Measurements from ENCODE around the gene CDK16. TPM values are rescaled to one million over a fixed set of nuclear protein-coding genes. Genes with fewer than 3 reads are reported as not detected.

The CDK16 gene
- total RNA-seq, 1 experiment from 2014 or later: 168 TPM

DNA sequence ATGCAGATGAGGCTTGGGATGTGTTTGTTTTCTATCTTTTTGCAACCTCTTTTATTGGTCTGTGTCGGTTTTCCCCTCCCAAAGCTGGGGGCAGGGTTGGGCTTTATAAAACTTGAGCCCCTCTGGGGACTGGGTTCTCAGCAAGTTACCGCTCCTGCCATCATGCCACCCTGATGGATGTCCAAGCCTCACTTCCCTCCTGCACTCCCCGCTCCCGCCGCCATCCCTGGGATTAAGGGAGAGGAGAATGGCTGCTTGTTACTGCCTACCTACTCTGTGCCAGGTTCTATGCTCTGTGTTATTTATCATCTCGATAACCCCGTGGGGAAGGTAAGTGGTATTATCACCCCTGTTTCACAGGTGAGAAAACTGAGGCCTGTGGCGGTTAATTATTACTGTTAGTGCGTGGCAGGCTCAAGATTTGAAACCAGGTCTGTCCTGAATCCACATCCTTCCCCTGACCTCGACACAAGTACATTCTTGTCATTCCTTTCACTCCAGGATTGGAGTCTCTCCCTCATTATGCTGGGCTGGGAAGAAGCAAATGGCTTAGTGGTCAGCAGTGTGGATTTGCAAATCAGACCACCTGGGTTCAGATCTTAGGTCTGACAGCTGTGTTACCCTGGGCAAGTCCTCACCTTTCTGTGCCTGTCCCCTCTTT lies 20.3 kb upstream of the CDK16 start:
- intact Hi-C loops (cut with micrococcal nuclease; ENCODE audit: unreplicated experiment): no loop called here
- Histone ChIP-seq H3K36me3 (ENCODE audit: insufficient read depth, low read length, poor library complexity, severe bottlenecking) (peaks cover 75% of the 10 kb centered on the region), H3K4me1 (ENCODE audit: insufficient read depth, low read length, poor library complexity, severe bottlenecking) (peaks cover 17% of the 10 kb centered on the region), H3K4me3 (ENCODE audit: low read depth, low read length, poor library complexity, severe bottlenecking) (no peak overlapping the region), H3K27ac (ENCODE audit: low read depth, low read length, poor library complexity, severe bottlenecking) (no peak overlapping the region), H3K9me3 (ENCODE audit: low read depth, low read length, poor library complexity, severe bottlenecking) (no peaks in the 10 kb centered on the region), H3K27me3 (replicated peaks; ENCODE audit: insufficient read depth, low read depth, low read length, poor library complexity) (no peaks in the 10 kb centered on the region)
- POLR2A ChIA-PET (ENCODE audit: low non-redundant PET): no interaction called here
- CTCF ChIA-PET: no interaction called here
- TF ChIP-seq EZH2 (IDR thresholded peaks at IDR 0.05; ENCODE audit: borderline replicate concordance, low read depth, low read length, poor library complexity, severe bottlenecking) (no peak), CTCF (conservative IDR thresholded peaks at IDR 0.05; ENCODE audit: low read depth, low read length) (no peak)
- no TSS peak for BruUV-seq (replicated peaks)
- no peak for DNase-seq (ENCODE audit: low spot score)

DNA sequence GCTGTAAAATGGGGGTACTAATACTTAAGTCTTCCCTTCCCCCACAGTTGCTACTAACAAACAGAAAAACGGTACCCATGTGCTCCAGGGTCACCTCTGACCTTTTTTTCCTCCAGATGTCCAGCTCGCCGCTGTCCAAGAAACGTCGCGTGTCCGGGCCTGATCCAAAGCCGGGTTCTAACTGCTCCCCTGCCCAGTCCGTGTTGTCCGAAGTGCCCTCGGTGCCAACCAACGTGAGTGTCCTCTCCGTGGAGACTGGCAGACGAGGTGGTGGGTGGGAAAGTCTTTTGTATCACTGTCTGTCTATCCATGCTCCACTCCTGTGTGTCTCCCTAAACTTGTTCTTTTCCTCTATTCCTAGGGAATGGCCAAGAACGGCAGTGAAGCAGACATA lies 19.8 kb upstream of the CDK16 start:
- no peak overlapping the region for H3K27ac ChIP-seq (ENCODE audit: low read depth, low read length, poor library complexity, severe bottlenecking)
- peaks cover 80% of the 10 kb centered on the region for H3K36me3 ChIP-seq (ENCODE audit: insufficient read depth, low read length, poor library complexity, severe bottlenecking)
- POLR2A ChIA-PET (ENCODE audit: low non-redundant PET): no interaction called here
- peaks cover 17% of the 10 kb centered on the region for H3K4me1 ChIP-seq (ENCODE audit: insufficient read depth, low read length, poor library complexity, severe bottlenecking)
- CTCF ChIA-PET: no interaction called here
- no peaks in the 10 kb centered on the region for H3K9me3 ChIP-seq (ENCODE audit: low read depth, low read length, poor library complexity, severe bottlenecking)
- TF ChIP-seq CTCF (conservative IDR thresholded peaks at IDR 0.05; ENCODE audit: low read depth, low read length): no peak
- no peak for TF ChIP-seq EZH2 (IDR thresholded peaks at IDR 0.05; ENCODE audit: borderline replicate concordance, low read depth, low read length, poor library complexity, severe bottlenecking)
- no TSS peak for BruUV-seq (replicated peaks)
- intact Hi-C loops (cut with micrococcal nuclease; ENCODE audit: unreplicated experiment): no loop called here
- DNase-seq (ENCODE audit: low spot score): no peak
- no peaks in the 10 kb centered on the region for H3K27me3 ChIP-seq (replicated peaks; ENCODE audit: insufficient read depth, low read depth, low read length, poor library complexity)
- H3K4me3 ChIP-seq (ENCODE audit: low read depth, low read length, poor library complexity, severe bottlenecking): no peak overlapping the region

DNA sequence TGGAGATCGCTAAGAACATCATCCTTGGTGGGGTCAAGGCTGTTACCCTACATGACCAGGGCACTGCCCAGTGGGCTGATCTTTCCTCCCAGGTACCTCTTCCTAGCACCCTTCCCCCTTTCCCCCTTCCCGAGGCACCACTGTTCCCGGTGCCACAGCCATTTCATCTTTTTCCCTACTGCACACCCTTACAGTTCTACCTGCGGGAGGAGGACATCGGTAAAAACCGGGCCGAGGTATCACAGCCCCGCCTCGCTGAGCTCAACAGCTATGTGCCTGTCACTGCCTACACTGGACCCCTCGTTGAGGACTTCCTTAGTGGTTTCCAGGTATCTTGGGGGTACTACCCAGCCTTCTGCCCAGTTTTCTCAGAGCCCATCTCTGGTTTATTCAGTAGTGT lies 19.2 kb upstream of the CDK16 start:
- Histone ChIP-seq H3K4me3 (ENCODE audit: low read depth, low read length, poor library complexity, severe bottlenecking) (no peak overlapping the region), H3K9me3 (ENCODE audit: low read depth, low read length, poor library complexity, severe bottlenecking) (no peaks in the 10 kb centered on the region), H3K36me3 (ENCODE audit: insufficient read depth, low read length, poor library complexity, severe bottlenecking) (peaks cover 86% of the 10 kb centered on the region), H3K4me1 (ENCODE audit: insufficient read depth, low read length, poor library complexity, severe bottlenecking) (peaks cover 17% of the 10 kb centered on the region), H3K27ac (ENCODE audit: low read depth, low read length, poor library complexity, severe bottlenecking) (no peak overlapping the region), H3K27me3 (replicated peaks; ENCODE audit: insufficient read depth, low read depth, low read length, poor library complexity) (no peaks in the 10 kb centered on the region)
- TF ChIP-seq CTCF (conservative IDR thresholded peaks at IDR 0.05; ENCODE audit: low read depth, low read length) (no peak), EZH2 (IDR thresholded peaks at IDR 0.05; ENCODE audit: borderline replicate concordance, low read depth, low read length, poor library complexity, severe bottlenecking) (no peak)
- no peak for DNase-seq (ENCODE audit: low spot score)
- no TSS peak for BruUV-seq (replicated peaks)
- CTCF ChIA-PET: no interaction called here
- intact Hi-C loops (cut with micrococcal nuclease; ENCODE audit: unreplicated experiment): no loop called here
- POLR2A ChIA-PET (ENCODE audit: low non-redundant PET): no interaction called here
